Endodermal cell (in vitro differentiated cells): ENCODE measurements around the gene MLXIP. TPM values are rescaled to one million over a fixed set of nuclear protein-coding genes. Genes with fewer than 3 reads are reported as not detected.

ENCODE experiments used
- DNase-seq: peaks from one replicate; pipeline ENCODE4 v3.0.0-alpha.2; 2017
- H3K27ac ChIP-seq: 2 replicates; pipeline ENCODE4 v1.5.1; 2013; ENCODE audit warnings: mild to moderate bottlenecking, low read depth, low read length, moderate library complexity
- H3K27me3 ChIP-seq: 2 replicates; pipeline ENCODE4 v1.6.1; 2013; ENCODE audit warnings: mild to moderate bottlenecking, low read length, moderate library complexity; ENCODE audit not compliant: insufficient read depth, control insufficient read depth, poor library complexity, severe bottlenecking
- H3K36me3 ChIP-seq: 2 replicates; pipeline ENCODE4 v1.7.0; 2013; ENCODE audit warnings: mild to moderate bottlenecking, low read length, moderate library complexity; ENCODE audit not compliant: control insufficient read depth, insufficient read depth
- H3K4me1 ChIP-seq: one replicate; pipeline ENCODE4 v1.7.0; 2013; ENCODE audit warnings: low read length; ENCODE audit not compliant: control insufficient read depth, insufficient read depth
- H3K4me3 ChIP-seq: 2 replicates; pipeline ENCODE4 v1.5.1; 2013; ENCODE audit warnings: mild to moderate bottlenecking, low read length, moderate library complexity
- H3K9ac ChIP-seq: 2 replicates; pipeline ENCODE4 v1.6.1; 2013; ENCODE audit warnings: mild to moderate bottlenecking, low read length, moderate library complexity; ENCODE audit not compliant: poor library complexity, severe bottlenecking; ENCODE audit errors: extremely low read depth
- H3K9me3 ChIP-seq: 2 replicates; pipeline ENCODE4 v1.6.1; 2013; ENCODE audit warnings: mild to moderate bottlenecking, low read length, moderate library complexity; ENCODE audit not compliant: control insufficient read depth
- H3K27ac Mint-ChIP-seq: 2 replicates; pipeline ENCODE4 v1.8.0; 2020; ENCODE audit warnings: mixed read lengths
- H3K27me3 Mint-ChIP-seq: 2 replicates; pipeline ENCODE4 v1.8.0; 2021; ENCODE audit warnings: mild to moderate bottlenecking, mixed read lengths; ENCODE audit not compliant: insufficient read depth
- H3K36me3 Mint-ChIP-seq: 2 replicates; pipeline ENCODE4 v1.8.0; 2020; ENCODE audit warnings: low read depth, mixed read lengths
- H3K4me1 Mint-ChIP-seq: 2 replicates; pipeline ENCODE4 v1.8.0; 2020; ENCODE audit warnings: mixed read lengths
- H3K4me3 Mint-ChIP-seq: 2 replicates; pipeline ENCODE4 v1.8.0; 2020; ENCODE audit warnings: mild to moderate bottlenecking, moderate library complexity, mixed read lengths
- H3K9me3 Mint-ChIP-seq: 2 replicates; pipeline ENCODE4 v1.8.0; 2020; ENCODE audit warnings: mild to moderate bottlenecking, mixed read lengths
- WGBS, 2 experiments: methylation state at CpG; one replicate each; pipeline versions ENCODE4 v1.1.5 to v1.1.7; 2013; ENCODE audit warnings: missing lambda C conversion rate in 2 of 2, mixed read lengths in 1 of 2; ENCODE audit not compliant: insufficient coverage in 1 of 2, insufficient read length in 1 of 2; 5-methylcytosine and 5-hydroxymethylcytosine counted together
- total RNA-seq, 2 donors: library from RNA; stranded (reverse); fragmentation: NEBNext Ultra II Directional in 1 of 2; extraction: Animal tissue kit (Norgen Biotek cat#: 25700) in 1 of 2; gene quantifications; 2 replicates in 1 of 2; 3 replicates in 1 of 2; pipeline ENCODE4 v1.2.1, GENCODE V29; 2021
- TF ChIP-seq, protein P1 (sequence below): fragments of 200-600 bp; sonication (generic); conservative IDR thresholded peaks from 2 replicates; pipeline ENCODE4 v1.5.0; 2021; ENCODE audit warnings: antibody characterized with exemption, mild to moderate bottlenecking

Gene MLXIP
- total RNA-seq, 2 donors from 2014 or later = 27.4 to 32.2 TPM

DNA sequence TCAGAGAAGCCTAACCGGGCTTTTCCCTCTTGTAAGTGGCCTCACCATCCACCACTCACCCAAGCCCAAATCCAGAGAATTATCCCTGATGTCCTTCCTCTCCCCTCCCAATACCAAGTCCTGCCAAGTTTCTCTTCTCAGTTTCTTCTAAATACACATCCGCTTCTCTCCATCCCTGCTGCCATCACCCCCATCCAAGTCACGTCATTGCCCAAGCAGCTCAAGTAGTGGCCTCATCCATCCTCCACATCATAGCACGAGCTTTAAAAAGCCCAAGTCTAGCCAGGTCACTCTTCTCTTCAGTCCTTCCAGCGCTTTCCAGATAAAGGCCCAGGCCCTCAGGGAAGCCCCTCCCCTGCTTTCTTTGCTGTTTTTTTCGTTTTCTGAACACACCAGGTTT is 70.1 kb downstream of the MLXIP start:
- no peaks in the 10 kb centered on the region for H3K4me1 ChIP-seq
- Mint-ChIP-seq H3K4me1 (peaks cover 8% of the 10 kb centered on the region), H3K27ac (no peak overlapping the region), H3K27me3 (no peaks in the 10 kb centered on the region), H3K36me3 (peaks cover 5% of the 10 kb centered on the region), H3K9me3 (peaks cover 2% of the 10 kb centered on the region), H3K4me3 (no peak overlapping the region)
- 88 to 100% methylated on average over 6 of the region's 6 CpGs for WGBS, 2 experiments
- TF ChIP-seq, protein P1, sequence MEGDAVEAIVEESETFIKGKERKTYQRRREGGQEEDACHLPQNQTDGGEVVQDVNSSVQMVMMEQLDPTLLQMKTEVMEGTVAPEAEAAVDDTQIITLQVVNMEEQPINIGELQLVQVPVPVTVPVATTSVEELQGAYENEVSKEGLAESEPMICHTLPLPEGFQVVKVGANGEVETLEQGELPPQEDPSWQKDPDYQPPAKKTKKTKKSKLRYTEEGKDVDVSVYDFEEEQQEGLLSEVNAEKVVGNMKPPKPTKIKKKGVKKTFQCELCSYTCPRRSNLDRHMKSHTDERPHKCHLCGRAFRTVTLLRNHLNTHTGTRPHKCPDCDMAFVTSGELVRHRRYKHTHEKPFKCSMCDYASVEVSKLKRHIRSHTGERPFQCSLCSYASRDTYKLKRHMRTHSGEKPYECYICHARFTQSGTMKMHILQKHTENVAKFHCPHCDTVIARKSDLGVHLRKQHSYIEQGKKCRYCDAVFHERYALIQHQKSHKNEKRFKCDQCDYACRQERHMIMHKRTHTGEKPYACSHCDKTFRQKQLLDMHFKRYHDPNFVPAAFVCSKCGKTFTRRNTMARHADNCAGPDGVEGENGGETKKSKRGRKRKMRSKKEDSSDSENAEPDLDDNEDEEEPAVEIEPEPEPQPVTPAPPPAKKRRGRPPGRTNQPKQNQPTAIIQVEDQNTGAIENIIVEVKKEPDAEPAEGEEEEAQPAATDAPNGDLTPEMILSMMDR = no peak
- no peak overlapping the region for H3K9ac ChIP-seq
- H3K4me3 ChIP-seq = no peak overlapping the region
- H3K27ac ChIP-seq = no peak overlapping the region
- peaks cover under 1% of the 10 kb centered on the region for H3K9me3 ChIP-seq
- H3K36me3 ChIP-seq = peaks cover 4% of the 10 kb centered on the region
- DNase-seq = no peak
- H3K27me3 ChIP-seq = no peaks in the 10 kb centered on the region

DNA sequence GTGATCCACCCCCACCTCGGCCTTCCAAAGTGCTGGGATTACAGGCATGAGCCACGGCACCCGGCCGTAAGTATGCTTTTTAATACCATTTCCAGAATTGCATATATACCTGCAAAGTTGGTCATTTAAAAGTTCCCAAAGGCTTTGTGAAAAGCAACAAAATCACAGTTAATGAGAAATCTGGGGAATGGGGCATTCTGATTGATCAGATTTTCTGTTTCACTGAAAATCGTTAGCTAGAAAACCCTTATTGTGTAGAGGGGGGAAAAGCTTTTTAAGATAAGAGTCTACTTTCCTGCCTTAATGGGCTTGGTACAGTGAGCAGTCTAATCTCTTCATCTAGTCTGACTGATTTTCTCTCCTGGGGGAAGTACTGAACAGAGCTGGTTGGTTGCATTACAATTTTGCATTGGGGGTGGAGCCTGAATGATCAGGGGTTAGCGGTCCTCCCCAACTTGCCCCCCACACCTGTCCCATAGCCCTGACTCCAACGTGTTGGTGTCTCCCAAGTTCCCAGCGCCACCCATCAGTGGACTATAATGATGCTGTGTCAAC is 71.6 kb downstream of the MLXIP start:
- TF ChIP-seq, protein P1 = no peak
- no peaks in the 10 kb centered on the region for H3K9me3 Mint-ChIP-seq
- no peak overlapping the region for H3K4me3 ChIP-seq
- H3K36me3 ChIP-seq = no peaks in the 10 kb centered on the region
- H3K27me3 Mint-ChIP-seq = no peaks in the 10 kb centered on the region
- 83 to 89% methylated on average over 6 to 8 of the region's 8 CpGs for WGBS, 2 experiments
- no peaks in the 10 kb centered on the region for H3K27me3 ChIP-seq
- no peaks in the 10 kb centered on the region for H3K9me3 ChIP-seq
- peaks cover 3% of the 10 kb centered on the region for H3K4me1 ChIP-seq
- H3K4me3 Mint-ChIP-seq = no peak overlapping the region
- H3K4me1 Mint-ChIP-seq = peaks cover 8% of the 10 kb centered on the region
- H3K9ac ChIP-seq = no peak overlapping the region
- no peak for DNase-seq
- H3K27ac ChIP-seq = no peak overlapping the region
- no peak overlapping the region for H3K27ac Mint-ChIP-seq
- H3K36me3 Mint-ChIP-seq = no peaks in the 10 kb centered on the region

DNA sequence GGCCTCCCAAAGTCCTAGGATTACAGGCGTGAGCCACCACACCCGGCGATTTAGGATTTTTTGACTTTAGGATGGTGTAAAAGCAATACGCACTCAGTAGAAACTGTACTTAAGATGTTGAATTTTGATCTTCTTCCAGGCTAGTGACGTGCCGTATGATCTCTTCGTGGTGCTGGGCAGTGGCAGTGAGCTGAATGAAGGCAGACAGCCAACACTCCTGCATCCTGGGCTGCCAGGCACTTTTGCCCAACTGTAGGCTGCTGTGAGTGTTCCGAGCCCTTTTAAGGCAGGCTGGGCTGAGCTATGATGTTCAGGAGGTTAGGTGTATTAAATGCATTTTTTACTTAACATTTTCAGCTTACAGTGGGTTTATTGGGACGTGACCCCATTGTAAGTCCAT is 74.2 kb downstream of the MLXIP start:
- 93 to 94% methylated on average over 7 to 9 of the region's 9 CpGs for WGBS, 2 experiments
- H3K4me3 ChIP-seq = no peak overlapping the region
- DNase-seq = no peak
- H3K27ac ChIP-seq = no peak overlapping the region
- Mint-ChIP-seq H3K4me3 (no peak overlapping the region), H3K4me1 (peaks cover 18% of the 10 kb centered on the region), H3K27me3 (peaks cover 2% of the 10 kb centered on the region), H3K27ac (no peak overlapping the region), H3K9me3 (no peaks in the 10 kb centered on the region), H3K36me3 (no peaks in the 10 kb centered on the region)
- TF ChIP-seq, protein P1 = no peak
- no peak overlapping the region for H3K9ac ChIP-seq
- no peaks in the 10 kb centered on the region for H3K9me3 ChIP-seq
- H3K4me1 ChIP-seq = peaks cover 3% of the 10 kb centered on the region
- no peaks in the 10 kb centered on the region for H3K36me3 ChIP-seq
- H3K27me3 ChIP-seq = no peaks in the 10 kb centered on the region
